GM21529 (cell line): ENCODE measurements around the gene PPP1R15B.

ENCODE experiments used
- ATAC-seq: cut with Tn5 transposase; IDR thresholded peaks from one replicate; pipeline ENCODE4 v1.9.1; 2021; ENCODE audit not compliant: unreplicated experiment

PPP1R15B gene

GRCh38 chr1:204411451-204412204, at the start of gene PPP1R15B:
Gene PPP1R15B (minus strand): TSS chr1:204411817. CDS start chr1:204411411, 406 bp downstream.
- ATAC-seq, result peak; percentile 90

GRCh38 chr1:204460346-204460745, 48.7 kb upstream of the PPP1R15B start:
- no peak for ATAC-seq

GRCh38 chr1:204459706-204460105, 48.1 kb upstream of the PPP1R15B start:
- no peak for ATAC-seq

GRCh38 chr1:204457666-204458065, 46.0 kb upstream of the PPP1R15B start:
- no peak for ATAC-seq

- ATAC-seq, result no peak
Measured at GRCh38 chr1:204456826-204457442, 45.3 kb upstream of the PPP1R15B start.

- ATAC-seq, result no peak
Measured at GRCh38 chr1:204455831-204456145, 44.2 kb upstream of the PPP1R15B start.

- ATAC-seq, result no peak
Measured at GRCh38 chr1:204455063-204455830, 43.6 kb upstream of the PPP1R15B start.

- no peak for ATAC-seq
Measured at GRCh38 chr1:204454476-204454875, 42.9 kb upstream of the PPP1R15B start.

- ATAC-seq, result peak; percentile 84
Measured at GRCh38 chr1:204453141-204453772, 41.6 kb upstream of the PPP1R15B start.

- no peak for ATAC-seq
Measured at GRCh38 chr1:204451352-204452124, 39.9 kb upstream of the PPP1R15B start.

GRCh38 chr1:204450461-204451257, 39.0 kb upstream of the PPP1R15B start:
- ATAC-seq, result no peak

GRCh38 chr1:204449678-204450280, 38.2 kb upstream of the PPP1R15B start:
- ATAC-seq, result no peak

GRCh38 chr1:204448991-204449677, 37.5 kb upstream of the PPP1R15B start:
- no peak for ATAC-seq

GRCh38 chr1:204448344-204448964, 36.8 kb upstream of the PPP1R15B start:
- ATAC-seq, result no peak

- ATAC-seq, result no peak
Measured at GRCh38 chr1:204447736-204448135, 36.1 kb upstream of the PPP1R15B start.

GRCh38 chr1:204447190-204447589, 35.6 kb upstream of the PPP1R15B start:
- no peak for ATAC-seq

- ATAC-seq, result peak; percentile 75
Measured at GRCh38 chr1:204446413-204447111, 34.9 kb upstream of the PPP1R15B start.

GRCh38 chr1:204445860-204446412, 34.3 kb upstream of the PPP1R15B start:
- ATAC-seq, result no peak
